ENCODE measurements around the gene CYP20A1.
"Not testable (repeated sequence)": the region's sequence is repeated elsewhere in the genome, so short reads cannot be mapped to it uniquely, and the experiment has no call there.

The CYP20A1 gene

GRCh38 chr2:203330434-203330833 is 91.6 kb downstream of the CYP20A1 start:
- no peak for TF ChIP-seq CTCF (IDR thresholded peaks at IDR 0.05; ENCODE audit: control insufficient read depth, extremely low read depth, insufficient read depth)
- H3K4me3 ChIP-seq (ENCODE audit: low read depth, low read length), result no peak overlapping the region
- DNase-seq (ENCODE audit: low read depth), result no peak

GRCh38 chr2:203338322-203338721 is 99.5 kb downstream of the CYP20A1 start:
- TF ChIP-seq CTCF (IDR thresholded peaks at IDR 0.05; ENCODE audit: control insufficient read depth, extremely low read depth, insufficient read depth), result no peak
- no peak for DNase-seq (ENCODE audit: low read depth)
- no peak overlapping the region for H3K4me3 ChIP-seq (ENCODE audit: low read depth, low read length)

GRCh38 chr2:203340791-203341487 is 102.1 kb downstream of the CYP20A1 start:
- no peak for TF ChIP-seq CTCF (IDR thresholded peaks at IDR 0.05; ENCODE audit: control insufficient read depth, extremely low read depth, insufficient read depth)
- no peak overlapping the region for H3K4me3 ChIP-seq (ENCODE audit: low read depth, low read length)
- no peak for DNase-seq (ENCODE audit: low read depth)

- no peak for TF ChIP-seq CTCF (IDR thresholded peaks at IDR 0.05; ENCODE audit: control insufficient read depth, extremely low read depth, insufficient read depth)
- H3K4me3 ChIP-seq (ENCODE audit: low read depth, low read length), result no peak overlapping the region
- no peak for DNase-seq (ENCODE audit: low read depth)
These were observed 103.0 kb downstream of the CYP20A1 start for GRCh38 chr2:203341741-203342310.

GRCh38 chr2:203342374-203342773 is 103.6 kb downstream of the CYP20A1 start:
- DNase-seq (ENCODE audit: low read depth), result not testable (repeated sequence)

GRCh38 chr2:203344667-203345066 is 105.8 kb downstream of the CYP20A1 start:
- no peak overlapping the region for H3K4me3 ChIP-seq (ENCODE audit: low read depth, low read length)
- TF ChIP-seq CTCF (IDR thresholded peaks at IDR 0.05; ENCODE audit: control insufficient read depth, extremely low read depth, insufficient read depth), result no peak
- DNase-seq (ENCODE audit: low read depth), result no peak

More at GRCh38 chr2:203342374-203342773, 103.6 kb downstream of the CYP20A1 start:
- H3K4me3 ChIP-seq (ENCODE audit: low read depth, low read length), result not testable (repeated sequence)

GRCh38 chr2:203346612-203347011 is 107.8 kb downstream of the CYP20A1 start:
- no peak for TF ChIP-seq CTCF (IDR thresholded peaks at IDR 0.05; ENCODE audit: control insufficient read depth, extremely low read depth, insufficient read depth)
- no peak overlapping the region for H3K4me3 ChIP-seq (ENCODE audit: low read depth, low read length)
- no peak for DNase-seq (ENCODE audit: low read depth)
